H9 (cell line): ENCODE data around the gene TCP10L. TPM values are rescaled to one million over a fixed set of nuclear protein-coding genes. Genes with fewer than 3 reads are reported as not detected.

Source experiments
- DNase-seq: peaks from one replicate; pipeline ENCODE4 v3.0.0-alpha.2; 2017
- H2AFZ ChIP-seq: one replicate; pipeline ENCODE4 v1.6.1; 2013; ENCODE audit warnings: mild to moderate bottlenecking, low read length, control low read depth, moderate library complexity
- H2AK5ac ChIP-seq: 2 replicates; pipeline ENCODE4 v1.6.1; 2013; ENCODE audit warnings: low read length, control low read depth, mixed read lengths; ENCODE audit not compliant: insufficient read length
- H2BK120ac ChIP-seq: one replicate; pipeline ENCODE4 v1.6.1; 2013; ENCODE audit warnings: low read depth, mild to moderate bottlenecking, low read length, control low read depth, inconsistent platforms; ENCODE audit not compliant: poor library complexity, severe bottlenecking
- H2BK12ac ChIP-seq: 2 replicates; pipeline ENCODE4 v1.6.1; 2013; ENCODE audit warnings: low read length, control low read depth, mixed read lengths, low read depth; ENCODE audit not compliant: insufficient read length
- H2BK15ac ChIP-seq: 2 replicates; pipeline ENCODE4 v1.6.1; 2013; ENCODE audit warnings: low read depth, low read length, control low read depth
- H2BK20ac ChIP-seq: one replicate; pipeline ENCODE4 v1.6.1; 2013; ENCODE audit warnings: low read depth, mild to moderate bottlenecking, low read length, control low read depth, inconsistent platforms; ENCODE audit not compliant: poor library complexity, severe bottlenecking
- H2BK5ac ChIP-seq: 2 replicates; pipeline ENCODE4 v1.6.1; 2013; ENCODE audit warnings: low read length, control low read depth, mixed read lengths; ENCODE audit not compliant: insufficient read length
- H3K14ac ChIP-seq: 2 replicates; pipeline ENCODE4 v1.6.1; 2013; ENCODE audit warnings: low read length, control low read depth; ENCODE audit not compliant: insufficient read depth
- H3K18ac ChIP-seq: 2 replicates; pipeline ENCODE4 v1.6.1; 2013; ENCODE audit warnings: low read depth, mild to moderate bottlenecking, mixed read lengths, low read length, control low read depth; ENCODE audit not compliant: insufficient read length
- H3K23ac ChIP-seq: 2 replicates; pipeline ENCODE4 v1.6.1; 2013; ENCODE audit warnings: low read length, control low read depth, mixed read lengths, low read depth; ENCODE audit not compliant: insufficient read length
- H3K23me2 ChIP-seq: 2 replicates; pipeline ENCODE4 v1.6.1; 2013; ENCODE audit warnings: low read depth, mild to moderate bottlenecking, mixed read lengths, low read length, control low read depth; ENCODE audit not compliant: insufficient read length, poor library complexity, severe bottlenecking
- H3K27ac ChIP-seq: 2 replicates; pipeline ENCODE4 v1.5.1; 2013; ENCODE audit warnings: low read length, control low read depth, mixed read lengths, low read depth; ENCODE audit not compliant: insufficient read length
- H3K27me3 ChIP-seq: 2 replicates; pipeline ENCODE4 v1.6.1; 2013; ENCODE audit warnings: low read length, control low read depth, inconsistent platforms; ENCODE audit not compliant: insufficient read depth
- H3K4ac ChIP-seq: 2 replicates; pipeline ENCODE4 v1.6.1; 2013; ENCODE audit warnings: low read depth, mild to moderate bottlenecking, control low read depth, inconsistent platforms, low read length, moderate library complexity
- H3K4me1 ChIP-seq: 2 replicates; pipeline ENCODE4 v1.6.1; 2013; ENCODE audit warnings: low read length, control low read depth, inconsistent platforms; ENCODE audit not compliant: insufficient read depth
- H3K4me2 ChIP-seq: 2 replicates; pipeline ENCODE4 v1.6.1; 2013; ENCODE audit warnings: low read length, control low read depth, mixed read lengths; ENCODE audit not compliant: insufficient read length, insufficient read depth
- H3K56ac ChIP-seq: 2 replicates; pipeline ENCODE4 v1.6.1; 2013; ENCODE audit warnings: low read depth, mild to moderate bottlenecking, mixed read lengths, low read length, control low read depth; ENCODE audit not compliant: insufficient read length
- H3K79me1 ChIP-seq: 2 replicates; pipeline ENCODE4 v1.6.1; 2013; ENCODE audit warnings: low read depth, mild to moderate bottlenecking, moderate library complexity, low read length, control low read depth, inconsistent platforms; ENCODE audit not compliant: insufficient read depth, poor library complexity, severe bottlenecking
- H3K79me2 ChIP-seq: 2 replicates; pipeline ENCODE4 v1.6.1; 2013; ENCODE audit warnings: low read length, control low read depth, inconsistent platforms; ENCODE audit not compliant: insufficient read depth
- H3K9ac ChIP-seq: 2 replicates; pipeline ENCODE4 v1.6.1; 2013; ENCODE audit warnings: low read length, control low read depth, mixed read lengths; ENCODE audit not compliant: insufficient read length; ENCODE audit errors: extremely low read depth
- H3K9me3 ChIP-seq: one replicate; pipeline ENCODE4 v1.6.1; 2013; ENCODE audit warnings: low read depth, low read length, inconsistent platforms; ENCODE audit not compliant: control insufficient read depth
- H3T11ph ChIP-seq: one replicate; pipeline ENCODE4 v1.6.1; 2013; ENCODE audit warnings: mild to moderate bottlenecking, low read length, control low read depth, inconsistent platforms
- H4K20me1 ChIP-seq: one replicate; pipeline ENCODE4 v1.6.1; 2013; ENCODE audit not compliant: control insufficient read depth, insufficient read length, insufficient read depth
- H4K5ac ChIP-seq: 2 replicates; pipeline ENCODE4 v1.6.1; 2013; ENCODE audit warnings: low read depth, mild to moderate bottlenecking, mixed read lengths, low read length, control low read depth; ENCODE audit not compliant: insufficient read length
- H4K8ac ChIP-seq: replicated peaks from 2 replicates; pipeline ENCODE4 v1.6.1; 2013; ENCODE audit warnings: low read length, control low read depth, mixed read lengths, low read depth; ENCODE audit not compliant: insufficient read length
- H4K91ac ChIP-seq: 2 replicates; pipeline ENCODE4 v1.6.1; 2013; ENCODE audit warnings: low read depth, mild to moderate bottlenecking, moderate library complexity, mixed read lengths, low read length, control low read depth; ENCODE audit not compliant: insufficient read length
- H3K27ac Mint-ChIP-seq, 3 experiments: 2 replicates in 2 of 3; 3 replicates in 1 of 3; pipeline ENCODE4 v1.8.0; 2020 to 2021; ENCODE audit warnings: mixed read lengths in 3 of 3, mild to moderate bottlenecking in 1 of 3, moderate library complexity in 1 of 3
- H3K27me3 Mint-ChIP-seq: 2 replicates; pipeline ENCODE4 v1.8.0; 2021; ENCODE audit warnings: low read depth, mild to moderate bottlenecking, moderate library complexity, mixed read lengths
- H3K36me3 Mint-ChIP-seq, 3 experiments: 2 replicates in 2 of 3; 3 replicates in 1 of 3; pipeline ENCODE4 v1.8.0; 2020 to 2021; ENCODE audit warnings: low read depth in 3 of 3, mixed read lengths in 3 of 3; ENCODE audit not compliant: insufficient read depth in 1 of 3
- H3K4me1 Mint-ChIP-seq, 2 experiments: 2 replicates each; pipeline ENCODE4 v1.8.0; 2020; ENCODE audit warnings: mixed read lengths in 2 of 2
- H3K4me3 Mint-ChIP-seq, 2 experiments: 2 replicates in 1 of 2; 3 replicates in 1 of 2; pipeline ENCODE4 v1.8.0; 2020 to 2021; ENCODE audit warnings: mild to moderate bottlenecking in 2 of 2, mixed read lengths in 2 of 2, moderate library complexity in 1 of 2
- H3K9me3 Mint-ChIP-seq, 2 experiments: 2 replicates in 1 of 2; 3 replicates in 1 of 2; pipeline ENCODE4 v1.8.0; 2020; ENCODE audit warnings: mild to moderate bottlenecking in 2 of 2, mixed read lengths in 2 of 2, moderate library complexity in 1 of 2
- WGBS: extraction: QIAGEN DNeasy Blood & Tissue Kit; methylation state at CpG from one replicate; pipeline ENCODE4 v1.1.7; 2013; ENCODE audit warnings: missing lambda C conversion rate, low lambda C conversion rate, mixed read lengths; ENCODE audit not compliant: insufficient read length; ENCODE audit errors: extremely low coverage; 5-methylcytosine and 5-hydroxymethylcytosine counted together
- total RNA-seq: library from RNA; stranded (reverse); gene quantifications from 2 replicates; pipeline ENCODE4 v1.2.1, GENCODE V29; 2021
- TF ChIP-seq, protein P1 (sequence below): fragments of 200-600 bp; sonication (generic); conservative IDR thresholded peaks from 3 replicates; pipeline ENCODE4 v1.8.0; 2021; ENCODE audit warnings: antibody characterized with exemption, mild to moderate bottlenecking

Gene TCP10L
- total RNA-seq, 1 experiment from 2014 or later: 5.1 TPM

- Histone ChIP-seq H3K4me2 (no peak overlapping the region), H2AK5ac (no peak overlapping the region), H2AFZ (no peak overlapping the region), H3K79me1 (no peaks in the 10 kb centered on the region), H3K9me3 (no peaks in the 10 kb centered on the region), H2BK20ac (no peak overlapping the region), H3K56ac (no peak overlapping the region), H3T11ph (no peak overlapping the region), H3K9ac (no peak overlapping the region), H2BK15ac (no peak overlapping the region), H3K4me1 (no peaks in the 10 kb centered on the region), H4K20me1 (no peaks in the 10 kb centered on the region), H3K27me3 (no peaks in the 10 kb centered on the region), H4K91ac (no peak overlapping the region), H3K23me2 (no peaks in the 10 kb centered on the region), H2BK5ac (no peak overlapping the region), H2BK12ac (no peak overlapping the region), H3K14ac (no peak overlapping the region), H2BK120ac (no peak overlapping the region), H3K27ac (no peak overlapping the region), H4K5ac (no peak overlapping the region), H4K8ac (no peak overlapping the region), H3K79me2 (no peaks in the 10 kb centered on the region), H3K4ac (no peak overlapping the region), H3K23ac (no peak overlapping the region), H3K18ac (no peak overlapping the region)
- WGBS: no CpG with 5 or more reads among the region's 4 CpGs
- DNase-seq: no peak
- TF ChIP-seq, protein P1, sequence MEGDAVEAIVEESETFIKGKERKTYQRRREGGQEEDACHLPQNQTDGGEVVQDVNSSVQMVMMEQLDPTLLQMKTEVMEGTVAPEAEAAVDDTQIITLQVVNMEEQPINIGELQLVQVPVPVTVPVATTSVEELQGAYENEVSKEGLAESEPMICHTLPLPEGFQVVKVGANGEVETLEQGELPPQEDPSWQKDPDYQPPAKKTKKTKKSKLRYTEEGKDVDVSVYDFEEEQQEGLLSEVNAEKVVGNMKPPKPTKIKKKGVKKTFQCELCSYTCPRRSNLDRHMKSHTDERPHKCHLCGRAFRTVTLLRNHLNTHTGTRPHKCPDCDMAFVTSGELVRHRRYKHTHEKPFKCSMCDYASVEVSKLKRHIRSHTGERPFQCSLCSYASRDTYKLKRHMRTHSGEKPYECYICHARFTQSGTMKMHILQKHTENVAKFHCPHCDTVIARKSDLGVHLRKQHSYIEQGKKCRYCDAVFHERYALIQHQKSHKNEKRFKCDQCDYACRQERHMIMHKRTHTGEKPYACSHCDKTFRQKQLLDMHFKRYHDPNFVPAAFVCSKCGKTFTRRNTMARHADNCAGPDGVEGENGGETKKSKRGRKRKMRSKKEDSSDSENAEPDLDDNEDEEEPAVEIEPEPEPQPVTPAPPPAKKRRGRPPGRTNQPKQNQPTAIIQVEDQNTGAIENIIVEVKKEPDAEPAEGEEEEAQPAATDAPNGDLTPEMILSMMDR: no peak
- Mint-ChIP-seq H3K4me1 (no peaks in the 10 kb centered on the region), H3K9me3 (no peaks in the 10 kb centered on the region), H3K4me3 (no peak overlapping the region), H3K27me3 (no peaks in the 10 kb centered on the region), H3K27ac (no peak overlapping the region), H3K36me3 (no peaks in the 10 kb centered on the region)
These were observed 40.6 kb downstream of the TCP10L start for GRCh38 chr21:32544697-32545096.
